Kidney (tissue), 14 donors: ENCODE data around the gene FBXL17. TPM values are rescaled to one million over a fixed set of nuclear protein-coding genes. Genes with fewer than 3 reads are reported as not detected.

Experiments used
- DNase-seq, 5 donors: peaks; one replicate each; pipeline ENCODE4 v3.0.0-alpha.2; 2013 to 2020
- FAIRE-seq: peaks from 2 replicates; lab custom pipeline; 2012; peaks lifted over from hg19 to GRCh38; lab: Jason Lieb, UNC
- H3K27ac ChIP-seq, 2 donors: one replicate each; pipeline ENCODE4 v1.7.0; 2013; ENCODE audit warnings: low read depth in 2 of 2, low read length in 2 of 2, inconsistent platforms in 1 of 2
- H3K27me3 ChIP-seq: one replicate; pipeline ENCODE4 v1.7.1; 2013; ENCODE audit warnings: low read length, inconsistent platforms; ENCODE audit not compliant: control insufficient read depth, insufficient read depth
- H3K36me3 ChIP-seq, 3 donors: one replicate each; pipeline versions ENCODE4 v1.7.0 to v1.7.1; 2013; ENCODE audit warnings: low read length in 3 of 3, control low read depth in 1 of 3, inconsistent platforms in 1 of 3; ENCODE audit not compliant: insufficient read depth in 3 of 3, control insufficient read depth in 2 of 3
- H3K4me1 ChIP-seq, 3 donors: one replicate each; pipeline versions ENCODE4 v1.7.0 to v1.7.1; 2013; ENCODE audit warnings: low read length in 3 of 3, inconsistent platforms in 1 of 3, low read depth in 1 of 3; ENCODE audit not compliant: control insufficient read depth in 2 of 3, insufficient read depth in 2 of 3
- H3K4me3 ChIP-seq, 3 donors: one replicate each; pipeline versions ENCODE4 v1.7.0 to v1.8.1; 2013; ENCODE audit warnings: low read length in 3 of 3, control low read depth in 1 of 3, inconsistent platforms in 1 of 3
- H3K9ac ChIP-seq, 3 donors: one replicate each; pipeline versions ENCODE4 v1.7.0 to v1.7.1; 2013; ENCODE audit warnings: low read length in 3 of 3, control low read depth in 1 of 3, inconsistent platforms in 1 of 3
- H3K9me3 ChIP-seq, 3 donors: one replicate each; pipeline versions ENCODE4 v1.7.0 to v1.7.1; 2013; ENCODE audit warnings: low read length in 3 of 3, control low read depth in 1 of 3, inconsistent platforms in 1 of 3; ENCODE audit not compliant: control insufficient read depth in 2 of 3, insufficient read depth in 1 of 3
- intact Hi-C: fragments of 100-400 bp; cut with DNase I; formaldehyde crosslinking; loops from one replicate; pipeline ENCODE4 v1.11.1; 2022
- polyA plus RNA-seq: library from polyadenylated mRNA; stranded (reverse); fragments of 350-450 nt; fragmentation: Illumina TruSeq; extraction: RNeasy Lipid Tissue Mini Kit (QIAGEN cat#74804); gene quantifications from one replicate; pipeline ENCODE4 v1.2.3, GENCODE V29; 2014; ENCODE audit warnings: low read depth, low replicate concordance; ENCODE audit not compliant: insufficient read depth
- total RNA-seq: library from RNA; stranded (reverse); fragmentation: NEBNext Ultra II Directional; extraction: Animal tissue kit (Norgen Biotek cat#: 25700); gene quantifications from one replicate; pipeline ENCODE4 v1.2.1, GENCODE V29; 2021
- TF ChIP-seq, protein P1 (sequence below): IDR thresholded peaks from 3 replicates; pipeline ENCODE4 v1.5.1; 2012; ENCODE audit warnings: mild to moderate bottlenecking, moderate library complexity, borderline replicate concordance; ENCODE audit not compliant: insufficient read depth; ENCODE audit errors: extremely low read depth
- donor health status: control.
- donor health status: control.
- donor health status: control.
- donor health status: control.
- donor health status: control.
- donor health status: DM: yes; HTN: yes; CAD: no.
- donor health status: Normal renal cell carcinoma (clear cell type).

The FBXL17 gene
- total and polyA plus RNA-seq, 2 donors from 2014 or later: 11.7 to 26.5 TPM

DNA sequence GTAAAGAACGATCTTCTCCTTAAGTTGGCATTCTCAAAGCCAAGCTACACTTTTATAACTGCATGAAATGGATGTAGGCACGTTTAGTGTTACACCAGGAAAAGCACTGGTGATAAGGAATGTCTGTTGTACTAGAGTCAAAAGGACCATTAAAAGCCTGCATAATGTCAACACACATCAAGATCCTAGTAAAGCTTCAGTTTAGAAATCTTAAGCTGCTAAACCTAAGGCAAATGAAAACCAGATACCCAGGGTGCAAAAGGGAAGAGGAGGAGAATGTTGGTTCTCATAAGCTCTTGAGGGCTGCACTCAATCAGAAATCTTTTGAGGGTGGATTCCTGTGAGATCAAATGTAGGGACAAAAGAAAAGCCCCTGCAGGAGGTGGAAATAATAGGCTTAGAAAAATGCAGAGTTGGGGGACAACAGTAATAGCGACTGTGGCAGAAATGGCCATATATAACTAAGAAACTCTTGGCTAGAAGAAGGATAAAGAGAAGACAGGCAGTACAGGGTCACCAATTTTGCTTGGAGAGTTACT, 148.2 kb downstream of the FBXL17 start:
- no peaks in the 10 kb centered on the region for H3K9me3 ChIP-seq
- H3K9ac ChIP-seq: no peak overlapping the region
- no peak overlapping the region for H3K4me3 ChIP-seq
- FAIRE-seq (no peak), DNase-seq (no peak)
- no peaks in the 10 kb centered on the region for H3K36me3 ChIP-seq
- TF ChIP-seq, protein P1, sequence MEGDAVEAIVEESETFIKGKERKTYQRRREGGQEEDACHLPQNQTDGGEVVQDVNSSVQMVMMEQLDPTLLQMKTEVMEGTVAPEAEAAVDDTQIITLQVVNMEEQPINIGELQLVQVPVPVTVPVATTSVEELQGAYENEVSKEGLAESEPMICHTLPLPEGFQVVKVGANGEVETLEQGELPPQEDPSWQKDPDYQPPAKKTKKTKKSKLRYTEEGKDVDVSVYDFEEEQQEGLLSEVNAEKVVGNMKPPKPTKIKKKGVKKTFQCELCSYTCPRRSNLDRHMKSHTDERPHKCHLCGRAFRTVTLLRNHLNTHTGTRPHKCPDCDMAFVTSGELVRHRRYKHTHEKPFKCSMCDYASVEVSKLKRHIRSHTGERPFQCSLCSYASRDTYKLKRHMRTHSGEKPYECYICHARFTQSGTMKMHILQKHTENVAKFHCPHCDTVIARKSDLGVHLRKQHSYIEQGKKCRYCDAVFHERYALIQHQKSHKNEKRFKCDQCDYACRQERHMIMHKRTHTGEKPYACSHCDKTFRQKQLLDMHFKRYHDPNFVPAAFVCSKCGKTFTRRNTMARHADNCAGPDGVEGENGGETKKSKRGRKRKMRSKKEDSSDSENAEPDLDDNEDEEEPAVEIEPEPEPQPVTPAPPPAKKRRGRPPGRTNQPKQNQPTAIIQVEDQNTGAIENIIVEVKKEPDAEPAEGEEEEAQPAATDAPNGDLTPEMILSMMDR: no peak
- H3K27me3 ChIP-seq: no peaks in the 10 kb centered on the region
- H3K27ac ChIP-seq: no peak overlapping the region
- intact Hi-C loops: no loop called here
- H3K4me1 ChIP-seq: no peaks in the 10 kb centered on the region

DNA sequence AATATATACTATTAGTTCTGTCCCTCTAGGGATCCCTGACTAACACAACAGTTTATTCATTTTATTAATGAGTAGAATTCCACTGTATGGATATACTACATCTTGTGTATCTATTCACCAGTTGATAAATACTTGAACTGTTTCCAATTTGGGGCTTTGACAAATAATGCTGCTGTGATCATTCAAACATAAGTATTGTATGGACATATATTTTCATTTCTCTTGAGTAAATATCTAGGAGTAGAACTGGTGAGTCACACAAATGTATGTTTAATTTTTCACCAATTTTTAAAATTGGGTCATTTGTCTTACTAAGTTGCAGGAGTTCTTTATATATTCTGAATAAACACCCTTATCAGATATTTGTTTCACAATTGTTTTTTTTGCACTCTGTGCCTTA, 149.1 kb downstream of the FBXL17 start:
- FAIRE-seq (no peak), DNase-seq (no peak)
- no peak overlapping the region for H3K9ac ChIP-seq
- no peaks in the 10 kb centered on the region for H3K36me3 ChIP-seq
- no peaks in the 10 kb centered on the region for H3K4me1 ChIP-seq
- intact Hi-C loops: no loop called here
- H3K27ac ChIP-seq: no peak overlapping the region
- H3K9me3 ChIP-seq: no peaks in the 10 kb centered on the region
- no peak overlapping the region for H3K4me3 ChIP-seq
- no peaks in the 10 kb centered on the region for H3K27me3 ChIP-seq
- TF ChIP-seq, protein P1: no peak

DNA sequence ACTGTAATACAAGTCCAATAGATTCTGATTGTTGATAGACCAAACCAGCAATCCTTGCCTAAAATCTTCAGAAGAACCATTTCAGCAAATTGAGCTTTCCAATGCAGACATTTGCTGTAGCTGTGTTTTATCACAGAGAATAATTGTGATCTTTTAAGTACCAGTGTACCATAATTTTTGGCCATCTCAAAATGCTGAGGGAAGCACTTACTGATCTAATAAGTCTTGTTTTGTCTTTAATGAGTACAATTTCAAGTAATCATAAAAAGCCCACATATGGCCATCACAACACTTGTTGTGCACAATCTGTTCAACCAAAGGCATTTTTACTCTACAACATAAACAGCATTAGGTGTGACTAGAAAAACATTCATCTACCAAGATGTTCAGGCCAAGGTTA, 159.9 kb downstream of the FBXL17 start:
- Histone ChIP-seq H3K4me3 (no peak overlapping the region), H3K9ac (no peak overlapping the region), H3K4me1 (no peaks in the 10 kb centered on the region), H3K36me3 (no peaks in the 10 kb centered on the region), H3K27me3 (no peaks in the 10 kb centered on the region), H3K9me3 (no peaks in the 10 kb centered on the region), H3K27ac (no peak overlapping the region)
- DNase-seq (no peak), FAIRE-seq (no peak)
- TF ChIP-seq, protein P1: no peak
- intact Hi-C loops: no loop called here

DNA sequence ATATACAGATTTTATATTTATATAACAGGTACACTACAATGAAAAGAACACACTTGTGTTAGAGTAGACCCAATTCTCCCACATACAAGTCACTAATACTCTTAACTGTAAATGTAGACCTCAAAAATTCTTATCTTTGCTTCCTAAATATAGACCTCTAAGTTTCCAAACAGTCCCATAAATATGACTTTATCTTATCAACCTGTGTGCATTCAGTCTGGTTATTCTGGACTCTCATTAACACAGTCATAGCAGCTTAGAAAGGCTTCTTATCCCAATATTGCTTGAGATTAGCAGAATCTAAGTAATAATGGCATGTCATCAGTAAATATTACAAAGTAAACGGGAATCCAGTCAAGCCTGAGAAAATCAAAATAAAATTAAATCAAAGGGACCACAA, 161.1 kb downstream of the FBXL17 start:
- H3K4me1 ChIP-seq: no peaks in the 10 kb centered on the region
- H3K27me3 ChIP-seq: no peaks in the 10 kb centered on the region
- no peaks in the 10 kb centered on the region for H3K9me3 ChIP-seq
- H3K9ac ChIP-seq: no peak overlapping the region
- TF ChIP-seq, protein P1: no peak
- H3K4me3 ChIP-seq: no peak overlapping the region
- DNase-seq (no peak), FAIRE-seq (no peak)
- intact Hi-C loops: no loop called here
- no peaks in the 10 kb centered on the region for H3K36me3 ChIP-seq
- no peak overlapping the region for H3K27ac ChIP-seq
